PFSK-1 (cell line): ENCODE measurements around the gene CABP4.

Source experiments
- FOXP2 ChIP-seq: optimal IDR thresholded peaks from 2 replicates; pipeline ENCODE3; 2011; ENCODE audit warnings: borderline replicate concordance, control low read depth, inconsistent platforms; ENCODE audit not compliant: insufficient read depth; ENCODE audit errors: extremely low read length, extremely low read depth
- POLR2AphosphoS5 ChIP-seq: IDR thresholded peaks from 2 replicates; pipeline ENCODE4 v1.6.1; 2012; ENCODE audit warnings: low read depth, mild to moderate bottlenecking, control low read depth, low read length, moderate library complexity
- SIN3A ChIP-seq: IDR thresholded peaks from 2 replicates; pipeline ENCODE4 v1.6.1; 2012; ENCODE audit warnings: mild to moderate bottlenecking, low read length, moderate library complexity, borderline replicate concordance; ENCODE audit not compliant: insufficient read depth
- TAF1 ChIP-seq: IDR thresholded peaks from 2 replicates; pipeline ENCODE4 v1.6.1; 2012; ENCODE audit warnings: low read length, control low read depth, borderline replicate concordance; ENCODE audit not compliant: insufficient read depth
- TF ChIP-seq, protein P1 (sequence below), 2 experiments: IDR thresholded peaks; 2 replicates each; pipeline versions ENCODE4 v1.6.1 to v1.8.0; 2011 to 2012; ENCODE audit warnings: low read depth in 2 of 2, low read length in 2 of 2, control low read depth in 1 of 2, inconsistent platforms in 1 of 2, mild to moderate bottlenecking in 1 of 2, moderate library complexity in 1 of 2; ENCODE audit not compliant: insufficient read depth in 1 of 2

DNA sequence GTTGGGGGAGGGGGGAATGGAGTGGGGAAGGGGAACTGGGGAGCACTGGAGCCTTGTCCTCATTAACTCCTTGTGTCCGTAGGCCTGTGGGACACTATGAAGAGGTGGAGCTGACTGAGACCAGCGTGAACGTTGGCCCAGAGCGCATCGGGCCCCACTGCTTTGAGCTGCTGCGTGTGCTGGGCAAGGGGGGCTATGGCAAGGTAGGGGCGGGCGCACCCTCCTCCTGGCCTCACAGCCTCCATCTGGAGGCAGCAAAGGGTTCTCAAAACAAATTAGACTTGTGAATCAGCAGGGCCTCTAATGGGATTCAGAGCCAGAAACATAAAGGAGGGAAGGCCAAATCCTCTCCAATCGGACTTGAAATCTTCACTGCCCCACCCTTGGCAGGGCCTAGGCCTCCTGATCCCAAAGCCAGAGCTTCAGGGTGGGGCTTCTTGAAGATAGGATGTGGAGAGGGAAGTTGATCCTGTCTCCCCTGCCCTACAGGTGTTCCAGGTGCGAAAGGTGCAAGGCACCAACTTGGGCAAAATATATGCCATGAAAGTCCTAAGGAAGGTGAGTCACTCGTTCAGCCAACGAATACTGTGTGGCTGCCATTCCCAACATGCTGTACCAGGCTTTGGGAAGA is 26.0 kb upstream of the CABP4 start:
- TF ChIP-seq TAF1 (no peak), SIN3A (no peak), POLR2AphosphoS5 (no peak), FOXP2 (no peak)
- TF ChIP-seq, protein P1, sequence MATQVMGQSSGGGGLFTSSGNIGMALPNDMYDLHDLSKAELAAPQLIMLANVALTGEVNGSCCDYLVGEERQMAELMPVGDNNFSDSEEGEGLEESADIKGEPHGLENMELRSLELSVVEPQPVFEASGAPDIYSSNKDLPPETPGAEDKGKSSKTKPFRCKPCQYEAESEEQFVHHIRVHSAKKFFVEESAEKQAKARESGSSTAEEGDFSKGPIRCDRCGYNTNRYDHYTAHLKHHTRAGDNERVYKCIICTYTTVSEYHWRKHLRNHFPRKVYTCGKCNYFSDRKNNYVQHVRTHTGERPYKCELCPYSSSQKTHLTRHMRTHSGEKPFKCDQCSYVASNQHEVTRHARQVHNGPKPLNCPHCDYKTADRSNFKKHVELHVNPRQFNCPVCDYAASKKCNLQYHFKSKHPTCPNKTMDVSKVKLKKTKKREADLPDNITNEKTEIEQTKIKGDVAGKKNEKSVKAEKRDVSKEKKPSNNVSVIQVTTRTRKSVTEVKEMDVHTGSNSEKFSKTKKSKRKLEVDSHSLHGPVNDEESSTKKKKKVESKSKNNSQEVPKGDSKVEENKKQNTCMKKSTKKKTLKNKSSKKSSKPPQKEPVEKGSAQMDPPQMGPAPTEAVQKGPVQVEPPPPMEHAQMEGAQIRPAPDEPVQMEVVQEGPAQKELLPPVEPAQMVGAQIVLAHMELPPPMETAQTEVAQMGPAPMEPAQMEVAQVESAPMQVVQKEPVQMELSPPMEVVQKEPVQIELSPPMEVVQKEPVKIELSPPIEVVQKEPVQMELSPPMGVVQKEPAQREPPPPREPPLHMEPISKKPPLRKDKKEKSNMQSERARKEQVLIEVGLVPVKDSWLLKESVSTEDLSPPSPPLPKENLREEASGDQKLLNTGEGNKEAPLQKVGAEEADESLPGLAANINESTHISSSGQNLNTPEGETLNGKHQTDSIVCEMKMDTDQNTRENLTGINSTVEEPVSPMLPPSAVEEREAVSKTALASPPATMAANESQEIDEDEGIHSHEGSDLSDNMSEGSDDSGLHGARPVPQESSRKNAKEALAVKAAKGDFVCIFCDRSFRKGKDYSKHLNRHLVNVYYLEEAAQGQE (IDR thresholded peaks at IDR 0.05; ENCODE audit: insufficient read depth in 1 of 2, low read depth in 2 of 2, low read length in 2 of 2): no peak
